Activated naive CD8-positive, alpha-beta T cell treated with anti-CD3 and anti-CD28 coated beads, Interleukin-2, amount 10 ng/mL, durations not matched to agents 7 days and 5 days (primary cell): ENCODE results near the gene ZNF526. TPM values are rescaled to one million over a fixed set of nuclear protein-coding genes. Genes with fewer than 3 reads are reported as not detected.

ENCODE experiments used
- ATAC-seq: fragments of 150-1000 bp; cut with Tn5 transposase; one replicate; pipeline ENCODE4 v1.10.0; 2021; ENCODE audit warnings: low read depth, moderate library complexity
- POLR2A ChIA-PET: fragments of 350-600 bp; sonication (Branson Sonifier 250); formaldehyde crosslinking; loops from one replicate; lab custom pipeline; 2021; ENCODE audit warnings: antibody characterized with exemption; lab: Charles Lee
- DNase-seq: peaks from one replicate; pipeline ENCODE4 v3.0.0; 2021
- H3K27ac Mint-ChIP-seq: one replicate; pipeline ENCODE4 v1.8.0; 2022; ENCODE audit warnings: mild to moderate bottlenecking, mixed read lengths
- H3K27me3 Mint-ChIP-seq: one replicate; pipeline ENCODE4 v1.8.0; 2022; ENCODE audit warnings: mild to moderate bottlenecking, moderate library complexity, mixed read lengths
- H3K36me3 Mint-ChIP-seq: one replicate; pipeline ENCODE4 v1.8.0; 2021; ENCODE audit warnings: mild to moderate bottlenecking, mixed read lengths
- H3K4me1 Mint-ChIP-seq: one replicate; pipeline ENCODE4 v1.8.0; 2021; ENCODE audit warnings: mixed read lengths
- H3K4me3 Mint-ChIP-seq: one replicate; pipeline ENCODE4 v1.8.0; 2022; ENCODE audit warnings: mild to moderate bottlenecking, moderate library complexity, mixed read lengths
- H3K9me3 Mint-ChIP-seq: one replicate; pipeline ENCODE4 v1.8.0; 2021; ENCODE audit warnings: mixed read lengths
- total RNA-seq, 2 experiments: library from RNA; stranded (reverse); gene quantifications; one replicate each; pipeline ENCODE4 v1.2.3, GENCODE V29; 2021

The ZNF526 gene
- total RNA-seq, 2 experiments from 2014 or later = 19.6 to 20.6 TPM

- peaks cover 13% of the 10 kb centered on the region for H3K36me3 Mint-ChIP-seq
- no peak overlapping the region for H3K27ac Mint-ChIP-seq
- POLR2A ChIA-PET = interaction anchor here (0.5 to 2.4 kb wide), 15 partner anchors 9 to 1537 kb away, joined by 3 to 32 read pairs (median 4); partner anchors contain the start of genes GSK3A, PAFAH1B3 and PRR19
- ATAC-seq (peak; percentile 1), DNase-seq (peak; percentile 71)
- H3K27me3 Mint-ChIP-seq = no peaks in the 10 kb centered on the region
- H3K4me1 Mint-ChIP-seq = peaks cover 36% of the 10 kb centered on the region
- no peaks in the 10 kb centered on the region for H3K9me3 Mint-ChIP-seq
- H3K4me3 Mint-ChIP-seq = peak overlapping the region; percentile 99
Observed at GRCh38 chr19:42270346-42271044, 50.4 kb downstream of the ZNF526 start.

GRCh38 chr19:42271045-42271419, 50.9 kb downstream of the ZNF526 start:
- peaks cover 40% of the 10 kb centered on the region for H3K4me1 Mint-ChIP-seq
- peak overlapping the region; percentile 76 for H3K27ac Mint-ChIP-seq
- H3K36me3 Mint-ChIP-seq = peaks cover 17% of the 10 kb centered on the region
- H3K4me3 Mint-ChIP-seq = peak overlapping the region; percentile 99
- H3K27me3 Mint-ChIP-seq = no peaks in the 10 kb centered on the region
- DNase-seq (no peak), ATAC-seq (no peak)
- POLR2A ChIA-PET = interaction anchor here (0.5 to 2.4 kb wide), 14 partner anchors 8 to 1537 kb away, joined by 3 to 32 read pairs (median 4); partner anchors contain the start of genes GSK3A, PAFAH1B3 and PRR19
- H3K9me3 Mint-ChIP-seq = no peaks in the 10 kb centered on the region

- H3K4me1 Mint-ChIP-seq = peaks cover 49% of the 10 kb centered on the region
- peak; percentile 28 for DNase-seq
- POLR2A ChIA-PET = no interaction called here
- H3K36me3 Mint-ChIP-seq = peaks cover 21% of the 10 kb centered on the region
- H3K9me3 Mint-ChIP-seq = no peaks in the 10 kb centered on the region
- no peak overlapping the region for H3K4me3 Mint-ChIP-seq
- no peaks in the 10 kb centered on the region for H3K27me3 Mint-ChIP-seq
- no peak for ATAC-seq
- H3K27ac Mint-ChIP-seq = peak overlapping the region; percentile 76
Observed at GRCh38 chr19:42271861-42272534, 51.9 kb downstream of the ZNF526 start.

- DNase-seq (peak; percentile 25), ATAC-seq (no peak)
- Mint-ChIP-seq H3K4me1 (peaks cover 49% of the 10 kb centered on the region), H3K27me3 (no peaks in the 10 kb centered on the region), H3K4me3 (no peak overlapping the region), H3K9me3 (no peaks in the 10 kb centered on the region), H3K27ac (no peak overlapping the region), H3K36me3 (peaks cover 21% of the 10 kb centered on the region)
- POLR2A ChIA-PET = no interaction called here
Observed at GRCh38 chr19:42272535-42272897, 52.4 kb downstream of the ZNF526 start.

- H3K27me3 Mint-ChIP-seq = no peaks in the 10 kb centered on the region
- no peaks in the 10 kb centered on the region for H3K9me3 Mint-ChIP-seq
- DNase-seq (peak; percentile 29), ATAC-seq (no peak)
- H3K4me1 Mint-ChIP-seq = peaks cover 44% of the 10 kb centered on the region
- no peak overlapping the region for H3K4me3 Mint-ChIP-seq
- H3K36me3 Mint-ChIP-seq = peaks cover 21% of the 10 kb centered on the region
- POLR2A ChIA-PET = no interaction called here
- no peak overlapping the region for H3K27ac Mint-ChIP-seq
Observed at GRCh38 chr19:42272989-42273406, 52.9 kb downstream of the ZNF526 start.

GRCh38 chr19:42273407-42274064, 53.4 kb downstream of the ZNF526 start:
- Mint-ChIP-seq H3K4me1 (peaks cover 47% of the 10 kb centered on the region), H3K36me3 (peaks cover 21% of the 10 kb centered on the region), H3K27me3 (no peaks in the 10 kb centered on the region), H3K9me3 (no peaks in the 10 kb centered on the region), H3K4me3 (no peak overlapping the region), H3K27ac (no peak overlapping the region)
- POLR2A ChIA-PET = interaction anchor here (0.6 kb wide), 1 partner anchor 183 kb away, joined by 5 read pairs; no protein-coding TSS in a partner anchor
- ATAC-seq (no peak), DNase-seq (no peak)

- Mint-ChIP-seq H3K4me3 (no peak overlapping the region), H3K36me3 (peaks cover 21% of the 10 kb centered on the region)
- ATAC-seq = no peak
Observed at GRCh38 chr19:42274065-42274682, 54.1 kb downstream of the ZNF526 start.

GRCh38 chr19:42275103-42275502, 55.0 kb downstream of the ZNF526 start:
- peaks cover 50% of the 10 kb centered on the region for H3K4me1 Mint-ChIP-seq

More at GRCh38 chr19:42274065-42274682, 54.1 kb downstream of the ZNF526 start:
- Mint-ChIP-seq H3K27me3 (no peaks in the 10 kb centered on the region), H3K4me1 (peaks cover 52% of the 10 kb centered on the region), H3K27ac (no peak overlapping the region), H3K9me3 (no peaks in the 10 kb centered on the region)
- DNase-seq = no peak
- POLR2A ChIA-PET = interaction anchor here (0.6 to 0.7 kb wide), 2 partner anchors 153 to 183 kb away, joined by 3 to 5 read pairs; no protein-coding TSS in a partner anchor

GRCh38 chr19:42275517-42275916, 55.4 kb downstream of the ZNF526 start:
- ATAC-seq (no peak), DNase-seq (no peak)
- peaks cover 17% of the 10 kb centered on the region for H3K36me3 Mint-ChIP-seq
- peak overlapping the region; percentile 77 for H3K27ac Mint-ChIP-seq
- POLR2A ChIA-PET = no interaction called here
- H3K4me1 Mint-ChIP-seq = peaks cover 47% of the 10 kb centered on the region
- H3K4me3 Mint-ChIP-seq = peak overlapping the region; percentile 31
- H3K9me3 Mint-ChIP-seq = no peaks in the 10 kb centered on the region
- no peaks in the 10 kb centered on the region for H3K27me3 Mint-ChIP-seq

More at GRCh38 chr19:42275103-42275502, 55.0 kb downstream of the ZNF526 start:
- no peaks in the 10 kb centered on the region for H3K9me3 Mint-ChIP-seq
- H3K36me3 Mint-ChIP-seq = peaks cover 19% of the 10 kb centered on the region
- no peak for DNase-seq
- peak overlapping the region; percentile 27 for H3K4me3 Mint-ChIP-seq
- POLR2A ChIA-PET = interaction anchor here (0.6 to 0.7 kb wide), 2 partner anchors 31 to 153 kb away, joined by 3 read pairs; no protein-coding TSS in a partner anchor
- H3K27me3 Mint-ChIP-seq = no peaks in the 10 kb centered on the region
- ATAC-seq = no peak
- peak overlapping the region; percentile 77 for H3K27ac Mint-ChIP-seq

- DNase-seq = no peak
- POLR2A ChIA-PET = interaction anchor here (7.1 kb wide), 1 partner anchor 32 kb away, joined by 73 read pairs; the partner anchor contains the start of gene GSK3A
- H3K4me1 Mint-ChIP-seq = peaks cover 43% of the 10 kb centered on the region
- H3K9me3 Mint-ChIP-seq = no peaks in the 10 kb centered on the region
- no peak for ATAC-seq
- no peaks in the 10 kb centered on the region for H3K27me3 Mint-ChIP-seq
- H3K36me3 Mint-ChIP-seq = peaks cover 17% of the 10 kb centered on the region
- peak overlapping the region; percentile 31 for H3K4me3 Mint-ChIP-seq
- peak overlapping the region; percentile 77 for H3K27ac Mint-ChIP-seq
Observed at GRCh38 chr19:42276284-42276683, 56.2 kb downstream of the ZNF526 start.

GRCh38 chr19:42276821-42277220, 56.7 kb downstream of the ZNF526 start:
- peaks cover 43% of the 10 kb centered on the region for H3K4me1 Mint-ChIP-seq
- peaks cover 17% of the 10 kb centered on the region for H3K36me3 Mint-ChIP-seq
- no peak overlapping the region for H3K4me3 Mint-ChIP-seq
- ATAC-seq (no peak), DNase-seq (no peak)
- no peaks in the 10 kb centered on the region for H3K27me3 Mint-ChIP-seq
- H3K27ac Mint-ChIP-seq = peak overlapping the region; percentile 48
- no peaks in the 10 kb centered on the region for H3K9me3 Mint-ChIP-seq
- POLR2A ChIA-PET = interaction anchor here (7.1 kb wide), 1 partner anchor 32 kb away, joined by 73 read pairs; the partner anchor contains the start of gene GSK3A
